Cardiac septum (tissue), 1 donor: ENCODE data around the gene SPATA45. TPM values are rescaled to one million over a fixed set of nuclear protein-coding genes. Genes with fewer than 3 reads are reported as not detected.
"Not testable (repeated sequence)": the region's sequence is repeated elsewhere in the genome, so short reads cannot be mapped to it uniquely, and the experiment has no call there.

Experiments used
- DNase-seq: peaks from one replicate; pipeline ENCODE4 v3.0.0-alpha.2; 2020; ENCODE audit warnings: low spot score
- intact Hi-C: fragments of 100-400 bp; cut with DNase I; formaldehyde crosslinking; loops from one replicate; pipeline ENCODE4 v1.14.0; 2022
- total RNA-seq: library from RNA; stranded (reverse); fragmentation: NEBNext Ultra II Directional; extraction: Animal tissue kit (Norgen Biotek cat#: 25700); gene quantifications from one replicate; pipeline ENCODE4 v1.2.1, GENCODE V29; 2021
- donor health status: DM: no; HTN: no; CAD: no.

Gene SPATA45
- total RNA-seq, 1 donor from 2014 or later = not detected

DNA sequence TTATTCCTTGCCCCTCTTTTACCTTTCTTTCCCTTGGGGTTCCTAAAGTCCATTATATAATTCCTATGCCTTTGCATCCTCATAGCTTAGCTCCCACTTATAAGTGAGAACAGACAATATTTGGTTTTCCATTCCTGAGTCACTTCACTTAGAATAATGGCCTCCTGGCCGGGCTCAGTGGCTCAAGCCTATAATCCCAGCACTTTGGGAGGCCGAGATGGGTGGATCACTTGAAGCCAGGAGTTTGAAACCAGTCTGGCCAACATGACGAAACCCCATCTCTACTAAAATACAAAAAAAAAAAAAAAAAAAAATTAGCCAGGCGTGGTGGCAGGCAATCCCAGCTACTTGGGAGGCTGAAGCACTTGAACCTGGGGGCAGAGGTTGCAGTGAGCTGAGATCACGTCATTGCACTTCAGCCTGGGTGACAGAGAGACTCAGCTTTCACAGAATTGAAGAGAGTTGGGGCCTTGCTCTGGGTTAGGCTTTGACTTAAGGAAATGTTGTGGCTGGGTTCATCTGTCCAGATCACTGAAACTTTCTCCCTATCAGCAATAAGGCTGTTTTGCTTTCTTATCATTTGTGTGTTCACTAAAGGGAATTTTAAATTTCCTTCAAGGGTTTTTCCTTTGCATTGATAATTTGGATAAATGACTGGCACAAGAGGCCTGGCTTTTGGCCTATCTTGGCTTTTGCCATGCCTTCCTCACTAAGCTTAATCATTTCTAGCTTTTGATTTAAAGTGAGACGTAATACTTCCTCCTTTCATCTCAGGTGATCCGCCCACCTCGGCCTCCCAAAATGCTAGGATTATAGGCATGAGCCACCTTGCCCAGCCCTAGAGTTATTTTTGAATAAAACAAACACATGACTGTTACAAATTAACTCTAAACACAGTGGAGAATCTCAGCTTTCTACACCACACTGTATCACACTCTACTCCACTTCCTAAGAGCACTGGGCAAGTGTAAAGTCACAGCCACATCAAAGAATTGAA is 13.9 kb downstream of the SPATA45 start:
- DNase-seq, intact Hi-C loops: not testable (repeated sequence)

DNA sequence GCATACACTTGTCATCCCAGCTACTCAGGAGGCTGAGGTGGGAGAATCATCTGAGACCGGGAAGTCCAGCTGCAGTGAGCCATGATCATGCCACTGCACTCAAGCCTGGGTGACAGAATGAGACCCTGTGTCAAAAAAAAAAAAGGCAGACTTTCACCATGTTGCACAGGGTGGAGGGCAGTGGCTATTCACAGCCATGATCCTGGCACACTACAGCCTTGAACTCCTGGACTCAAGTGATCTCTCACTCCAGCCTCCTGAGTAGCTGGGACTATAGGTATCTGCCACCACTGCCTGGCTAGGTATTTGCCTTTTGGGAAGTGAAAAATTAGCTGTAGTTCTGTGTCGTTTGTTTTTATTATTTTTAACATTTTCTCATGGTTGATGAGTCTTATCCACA is 19.1 kb downstream of the SPATA45 start:
- DNase-seq = no peak
- intact Hi-C loops = no loop called here

DNA sequence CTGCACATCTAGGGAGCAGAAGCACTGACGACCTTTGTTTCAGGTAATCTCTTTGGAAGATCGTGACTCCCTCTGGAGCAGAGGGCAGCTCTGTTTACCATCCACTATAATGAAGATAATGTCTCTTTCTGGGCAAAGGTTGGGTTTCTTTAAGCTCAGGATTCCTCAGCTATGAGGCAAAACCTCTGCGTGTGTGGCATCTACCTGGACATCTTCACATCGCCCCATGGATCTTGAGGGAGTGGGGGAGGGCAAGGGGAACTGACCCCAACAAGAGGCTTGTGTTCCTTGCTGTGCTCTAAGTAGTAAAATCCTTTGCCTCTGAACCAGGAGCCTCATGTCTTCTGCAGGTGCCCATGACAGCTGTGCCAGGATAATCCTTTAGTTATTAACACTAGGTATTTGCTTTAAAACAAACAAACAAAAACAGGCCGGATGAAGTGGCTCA is 19.6 kb downstream of the SPATA45 start:
- intact Hi-C loops = no loop called here

DNA sequence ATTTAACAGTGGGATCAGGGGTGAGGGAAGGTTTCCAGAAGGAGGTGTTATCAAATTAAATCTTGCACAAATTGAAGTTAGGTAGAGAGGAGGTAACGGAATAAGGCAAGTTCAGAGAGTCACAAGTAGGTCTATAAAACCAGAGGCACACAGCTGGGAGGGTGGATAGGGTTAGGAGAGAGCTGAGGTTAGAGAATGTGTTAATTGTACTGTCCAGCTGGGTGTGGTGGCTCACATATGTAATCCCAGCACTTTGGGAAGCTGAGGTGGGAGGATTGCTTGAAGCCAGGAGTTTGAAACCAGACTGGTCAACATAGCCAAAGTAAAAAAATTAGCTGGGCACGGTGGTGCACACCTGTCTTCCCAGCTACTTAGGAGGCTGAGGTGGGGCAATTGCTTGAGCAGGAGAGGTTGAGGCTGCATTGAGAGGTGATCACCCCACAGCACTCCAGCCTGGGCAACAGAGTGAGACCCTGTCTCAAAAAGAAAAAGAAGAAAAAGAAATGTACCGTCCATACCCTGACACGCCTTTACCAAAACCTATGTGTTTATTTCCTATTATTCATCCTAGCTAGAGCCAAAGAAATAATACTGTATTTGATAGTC is 20.2 kb downstream of the SPATA45 start:
- intact Hi-C loops = no loop called here
- no peak for DNase-seq

More for the DNA sequence above, 19.6 kb downstream of the SPATA45 start:
- no peak for DNase-seq

DNA sequence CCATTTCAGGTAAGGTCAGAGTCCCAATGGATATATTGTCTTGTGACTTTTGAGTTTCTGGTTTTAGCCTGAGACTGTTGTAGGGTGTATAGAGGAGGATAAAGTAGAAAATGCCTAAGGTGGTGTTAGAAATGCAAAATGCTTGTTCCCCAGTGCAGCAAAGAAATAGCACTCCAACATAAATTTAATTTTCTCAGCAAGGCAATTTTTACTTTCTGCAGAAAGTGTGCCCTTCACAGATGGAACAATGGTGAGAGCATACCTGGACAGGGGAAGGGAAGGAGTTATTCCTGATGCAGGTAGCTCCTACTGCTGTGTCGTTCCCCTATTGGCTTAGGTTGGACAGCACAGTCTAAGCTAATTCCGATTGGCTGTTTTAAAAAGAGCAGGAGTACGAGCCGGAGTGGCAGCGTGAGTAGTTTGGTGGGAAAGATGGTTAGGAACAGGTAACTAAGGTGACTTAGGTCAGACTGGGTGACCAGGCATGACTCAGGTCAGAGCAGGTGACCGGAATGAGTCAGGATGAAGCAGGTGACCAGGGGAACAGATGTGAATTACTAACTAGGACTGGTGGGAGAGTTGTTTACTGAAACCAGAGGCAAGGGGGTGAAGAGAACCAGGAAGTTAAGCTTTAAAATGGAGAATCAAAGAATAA is 21.5 kb downstream of the SPATA45 start:
- intact Hi-C loops = no loop called here
- no peak for DNase-seq

DNA sequence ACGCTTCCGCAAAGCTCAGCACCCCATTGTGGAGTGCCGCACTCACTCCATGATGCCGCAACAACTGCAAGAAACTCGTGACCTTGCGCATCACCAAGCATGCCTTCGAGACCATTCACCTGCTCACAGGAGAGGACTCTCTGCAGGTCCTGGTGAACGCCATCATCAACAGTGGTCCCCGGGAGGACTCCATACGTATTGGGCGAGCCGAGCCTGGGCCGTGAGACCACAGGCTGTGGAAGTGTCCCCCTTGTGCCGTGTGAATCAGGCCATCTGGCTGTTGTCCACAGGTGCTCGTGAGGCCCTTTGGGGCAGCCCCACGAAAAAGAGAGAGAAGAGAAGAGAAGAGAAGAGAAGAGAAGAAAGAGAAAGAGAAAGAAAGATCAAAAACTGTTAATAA is 23.2 kb downstream of the SPATA45 start:
- intact Hi-C loops = no loop called here
- DNase-seq = no peak

DNA sequence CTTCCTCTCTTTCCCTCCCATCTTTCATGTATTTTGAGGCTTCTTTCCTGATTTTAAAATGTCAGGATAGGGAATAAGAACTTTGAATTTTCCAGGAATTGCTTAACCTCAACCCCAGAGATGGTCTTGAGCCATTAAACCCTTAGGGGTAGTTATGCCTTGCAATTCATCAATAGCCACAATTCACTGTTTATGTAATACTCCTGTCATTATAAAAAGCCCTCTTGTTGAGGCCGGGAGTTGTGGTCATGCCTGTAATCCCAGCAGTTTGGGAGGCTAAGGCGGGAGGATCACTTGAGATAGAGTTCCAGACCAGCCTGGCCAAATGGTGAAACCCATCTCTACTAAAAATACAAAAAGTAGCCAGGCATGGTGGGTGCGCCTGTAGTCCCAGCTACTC is 24.5 kb downstream of the SPATA45 start:
- intact Hi-C loops = no loop called here
- no peak for DNase-seq

DNA sequence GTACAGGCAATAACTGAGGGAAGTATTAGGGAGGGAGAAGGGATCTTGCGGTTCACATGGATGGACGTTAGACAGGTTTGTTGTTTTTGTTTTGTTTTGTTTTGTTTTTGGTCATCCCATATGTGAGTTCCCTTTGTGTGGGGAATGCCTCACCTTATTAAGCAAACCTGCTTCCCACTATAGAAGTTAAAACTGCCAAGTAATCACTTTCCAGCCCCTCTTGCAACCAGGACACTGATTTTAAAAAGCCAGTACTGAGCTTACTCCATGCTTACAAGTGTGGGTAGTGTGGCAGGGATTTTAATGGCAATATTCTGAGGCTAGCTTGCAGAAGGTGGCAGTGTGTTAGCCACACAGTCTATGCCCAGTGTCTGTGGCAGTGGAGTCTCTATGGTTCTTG is 26.5 kb downstream of the SPATA45 start:
- intact Hi-C loops = no loop called here

DNA sequence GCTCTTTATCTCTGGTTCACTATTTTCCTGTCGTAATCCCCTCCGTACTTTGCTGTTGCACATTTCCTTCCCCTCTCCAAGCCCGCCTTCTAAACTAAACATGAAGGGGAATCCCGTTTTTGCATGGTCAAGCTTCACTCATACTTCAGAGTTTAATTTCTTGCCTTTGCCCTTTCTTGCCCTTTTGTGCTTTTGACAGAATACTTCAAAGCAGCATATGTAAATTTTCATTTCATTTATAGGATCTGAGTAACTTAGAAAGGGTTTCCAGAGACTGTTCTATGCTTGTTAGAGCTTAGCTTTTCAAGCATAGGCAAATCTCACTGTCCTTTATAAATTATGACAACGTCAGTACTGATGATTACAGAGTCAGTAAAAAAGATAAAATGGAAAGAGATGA is 27.7 kb downstream of the SPATA45 start:
- no peak for DNase-seq
- intact Hi-C loops = loop anchor here (5.0 kb wide), 1 partner anchor 178 kb away; no protein-coding TSS in a partner anchor

More for the DNA sequence above, 26.5 kb downstream of the SPATA45 start:
- no peak for DNase-seq

DNA sequence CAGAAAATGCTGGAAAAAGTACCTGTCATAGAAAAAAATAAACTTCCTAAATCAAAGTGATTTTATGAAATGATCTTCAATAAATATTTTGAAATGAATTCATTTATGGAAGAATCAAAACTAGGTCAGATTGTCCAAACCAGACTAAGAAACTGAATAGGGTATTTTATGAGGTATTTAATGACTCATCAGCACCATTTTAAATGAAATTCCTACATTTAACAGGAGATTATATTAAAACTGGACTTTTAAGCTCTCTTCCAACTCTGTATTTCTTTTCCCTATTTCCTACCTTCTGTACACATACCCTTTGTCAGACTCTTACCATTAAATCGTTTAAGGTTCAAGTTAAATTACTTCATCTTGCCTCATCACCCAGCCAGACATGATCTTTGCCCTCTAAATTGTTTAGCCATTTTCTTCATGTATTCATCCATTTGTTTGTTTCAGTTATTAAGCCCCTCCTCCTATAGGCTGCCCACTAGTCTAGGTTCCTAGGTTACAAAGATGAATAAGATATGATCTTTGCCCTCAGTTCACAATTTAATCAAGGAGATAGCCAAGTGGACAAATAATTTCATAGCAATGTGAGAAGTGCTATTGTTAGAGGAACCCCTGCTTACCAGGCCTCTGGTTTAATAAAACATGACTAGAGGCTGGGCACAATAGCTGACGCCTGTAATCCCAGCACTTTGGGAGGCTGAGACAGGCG is 30.7 kb downstream of the SPATA45 start:
- intact Hi-C loops = loop anchor here (5.0 kb wide), 1 partner anchor 181 kb away; no protein-coding TSS in a partner anchor
- DNase-seq = no peak

DNA sequence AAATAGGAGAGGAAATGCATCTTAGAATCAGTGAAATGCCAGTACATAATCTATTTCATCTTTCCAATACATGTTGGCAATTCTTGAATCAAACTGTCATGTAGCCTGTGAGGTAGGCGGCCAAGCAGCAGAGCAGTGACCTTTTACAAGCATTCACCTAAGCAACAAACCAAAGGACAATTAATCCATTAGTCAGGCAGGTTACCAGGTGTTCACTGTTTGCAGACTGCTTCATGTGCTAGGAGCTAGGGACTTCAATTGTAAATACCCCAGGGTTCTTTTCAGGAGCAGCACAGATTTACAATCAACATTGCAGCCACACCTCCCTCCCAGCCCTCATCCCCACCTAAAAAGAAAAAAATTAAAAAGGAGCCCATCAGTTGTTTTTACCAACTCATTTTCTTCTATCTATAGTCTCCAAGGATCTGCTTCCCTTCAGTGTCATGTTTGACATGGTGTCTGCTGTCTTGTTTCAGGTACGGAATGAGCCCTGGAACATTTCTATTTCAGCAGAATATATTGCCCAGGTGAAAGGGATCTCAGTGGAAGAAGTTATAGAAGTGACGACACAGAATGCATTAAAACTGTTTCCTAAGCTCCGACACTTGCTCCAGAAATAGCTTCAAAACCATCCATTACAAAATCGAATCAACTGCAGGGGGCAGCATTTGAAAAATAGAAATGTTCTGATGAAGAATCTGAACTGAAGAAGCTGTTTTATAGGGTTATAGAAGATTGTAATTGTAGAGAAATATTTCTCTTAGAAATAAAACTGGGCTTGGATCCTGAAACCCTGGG is 32.7 kb downstream of the SPATA45 start:
- intact Hi-C loops = loop anchor here (5.0 kb wide), 1 partner anchor 183 kb away; no protein-coding TSS in a partner anchor
- no peak for DNase-seq

DNA sequence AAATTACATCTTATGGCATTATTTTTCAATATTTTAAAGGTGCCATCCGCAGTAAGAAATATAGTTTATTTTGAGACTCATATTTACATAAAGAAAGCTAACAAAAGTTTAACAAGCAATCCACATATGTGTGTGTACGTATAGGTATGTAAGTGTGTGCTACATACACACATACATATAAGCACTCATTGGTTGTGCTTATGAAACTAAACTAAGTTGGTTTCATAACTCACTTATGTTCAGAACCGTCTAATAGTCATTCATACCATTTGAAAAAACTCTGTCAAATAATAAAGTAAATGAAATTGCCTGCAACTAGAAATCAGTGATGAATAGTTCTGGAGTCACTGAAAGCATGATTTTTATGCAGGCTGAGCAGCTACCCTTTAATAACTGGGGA is 41.7 kb downstream of the SPATA45 start:
- no peak for DNase-seq
- intact Hi-C loops = no loop called here

DNA sequence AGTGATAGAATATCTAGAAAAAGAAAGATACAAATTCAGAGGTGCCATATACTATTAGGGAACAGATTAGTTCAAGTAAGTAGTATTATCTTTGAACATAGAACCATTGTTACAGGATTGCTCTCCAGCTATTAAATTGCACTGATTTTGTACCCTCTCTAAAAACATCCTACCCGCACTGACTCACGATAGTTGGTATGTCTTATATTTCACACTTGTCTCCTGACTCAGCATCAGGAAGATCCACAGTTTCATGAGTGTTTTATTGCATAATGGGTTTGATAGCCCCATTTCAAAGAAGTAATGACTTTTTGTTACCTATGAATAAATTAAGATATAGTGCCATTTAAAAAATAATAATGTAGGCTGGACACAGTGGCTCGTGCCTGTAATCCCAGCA is 49.8 kb downstream of the SPATA45 start:
- intact Hi-C loops = no loop called here
- no peak for DNase-seq

DNA sequence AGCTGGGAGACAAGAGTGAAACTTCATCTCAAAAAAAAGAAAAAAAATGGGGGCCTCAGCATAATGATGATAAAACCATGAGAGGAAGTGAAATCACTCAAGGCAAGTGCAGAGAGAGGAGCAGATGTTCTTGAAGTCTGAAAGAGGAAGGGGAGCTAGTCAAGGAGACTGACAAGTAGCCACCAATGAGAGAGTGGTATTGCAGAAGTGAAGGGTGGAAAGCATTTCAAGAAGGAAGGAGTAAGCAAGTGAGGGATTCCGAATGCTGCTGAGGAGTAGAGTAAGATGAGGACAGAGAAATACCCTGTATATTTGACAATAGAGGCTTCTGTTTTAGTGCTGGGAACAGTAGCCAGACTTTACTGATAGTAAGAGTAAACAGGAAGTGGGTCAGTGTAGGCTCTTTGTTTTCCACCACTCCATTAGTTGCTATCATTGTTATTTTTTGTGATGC is 52.9 kb downstream of the SPATA45 start:
- DNase-seq = no peak
- intact Hi-C loops = loop anchor here (5.0 kb wide), 3 partner anchors 63 to 187 kb away; partner anchors contain the start of genes ATF3 and FLVCR1

DNA sequence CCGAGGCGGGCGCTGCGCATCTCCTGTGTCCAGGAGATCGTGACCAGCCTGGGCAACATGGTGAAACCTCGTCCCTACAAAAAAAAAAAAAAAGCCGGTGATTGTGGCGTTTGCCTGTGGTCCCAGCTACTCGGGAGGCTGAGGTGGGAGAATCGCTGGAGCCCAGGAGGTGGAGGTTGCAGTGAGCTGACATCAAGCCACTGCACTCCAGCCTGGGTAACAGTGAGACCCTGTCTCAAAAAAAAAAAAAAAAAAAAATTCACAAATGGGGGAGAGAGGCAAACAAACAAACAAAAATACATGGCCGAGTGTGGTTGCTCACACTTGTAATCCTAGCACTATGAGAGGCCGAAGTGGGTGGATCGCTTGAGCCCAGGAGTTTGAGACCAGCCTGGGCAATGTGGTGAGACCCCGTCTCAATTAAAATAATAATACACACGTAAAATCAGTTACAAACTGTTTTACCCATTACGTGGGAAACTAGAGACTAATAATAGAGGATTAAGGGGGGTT is 55.0 kb downstream of the SPATA45 start:
- DNase-seq = no peak
- intact Hi-C loops = loop anchor here (5.0 kb wide), 3 partner anchors 65 to 185 kb away; partner anchors contain the start of genes ATF3 and FLVCR1

DNA sequence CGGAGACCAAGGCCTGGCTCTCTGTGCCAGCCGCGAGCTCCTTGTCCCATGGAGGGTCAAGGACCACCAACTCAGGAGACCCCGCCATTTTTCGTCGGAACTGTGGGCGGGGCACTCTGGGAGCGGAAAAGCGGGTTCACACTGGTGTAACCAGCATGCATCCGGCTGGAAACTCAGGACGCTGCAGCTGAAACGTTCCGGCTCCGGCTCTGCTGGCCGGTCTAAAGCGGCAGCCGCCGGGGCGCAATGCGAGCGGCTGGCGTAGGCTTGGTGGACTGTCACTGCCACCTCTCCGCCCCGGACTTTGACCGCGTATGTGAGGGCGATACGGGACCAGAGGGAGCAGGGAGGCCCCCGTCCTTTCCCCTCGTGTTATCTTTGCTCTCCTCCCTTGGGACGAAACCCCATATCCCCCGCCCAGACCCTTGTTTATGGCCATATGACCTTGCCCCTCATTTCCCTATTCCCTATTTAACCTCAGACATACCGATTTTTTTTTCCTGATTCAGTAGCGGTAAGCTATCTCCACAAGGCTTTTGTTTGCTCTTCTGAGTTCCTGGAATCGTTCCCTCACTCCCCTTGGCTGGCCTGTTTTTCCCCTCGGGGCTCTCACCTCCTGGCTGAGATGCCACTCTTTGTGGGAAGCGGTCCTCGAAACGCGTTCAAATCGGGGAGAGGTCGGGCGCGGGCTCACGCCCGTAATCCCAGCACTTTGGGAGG is 55.6 kb downstream of the SPATA45 start, which contains the start of the genes NSL1 and TATDN3:
Gene NSL1, minus strand, starts transcription at position 102 of the 720 bp plus-strand sequence. Its CDS starts 14 bp downstream, at position 88.
Gene TATDN3, plus strand, starts transcription at position 219 of the 720 bp plus-strand sequence. Its CDS starts 28 bp downstream, at position 247.
- peak; percentile 96 for DNase-seq
- intact Hi-C loops = loop anchor here (5.0 kb wide), 3 partner anchors 65 to 185 kb away; partner anchors contain the start of genes ATF3 and FLVCR1

DNA sequence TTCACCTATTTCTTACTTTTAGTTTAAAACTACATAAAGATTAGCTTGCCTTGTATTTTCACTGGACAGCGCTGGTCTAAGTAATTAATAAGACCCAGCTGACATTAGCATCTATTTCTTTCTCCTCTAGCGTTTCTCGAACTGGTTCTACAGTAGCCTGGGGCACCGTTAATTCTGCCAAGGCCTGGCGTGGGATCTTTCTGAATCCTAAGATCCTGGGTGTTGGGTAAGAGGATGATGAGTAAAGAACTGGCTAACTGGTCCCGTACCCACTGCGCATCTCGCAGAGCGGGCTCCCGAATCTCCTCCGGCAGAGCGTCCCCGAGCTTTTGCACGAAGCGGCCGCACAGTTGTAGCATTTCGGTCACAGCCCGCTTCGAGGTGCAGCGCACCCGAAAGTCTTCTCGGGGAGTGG is 56.2 kb downstream of the SPATA45 start:
- intact Hi-C loops = loop anchor here (5.0 kb wide), 3 partner anchors 66 to 184 kb away; partner anchors contain the start of genes ATF3 and FLVCR1
- no peak for DNase-seq
